Stimulated activated CD8-positive, alpha-beta memory T cell treated with anti-CD3 and anti-CD28 coated beads, Interleukin-12 subunit alpha, Interleukin-12 subunit beta, amount 100 ng/mL, for 4 hours (primary cell): ENCODE results near the gene DYNC2I2.
"Not testable (repeated sequence)": the region's sequence is repeated elsewhere in the genome, so short reads cannot be mapped to it uniquely, and the experiment has no call there.

Source experiments
- DNase-seq: peaks from one replicate; pipeline ENCODE4 v3.0.0-alpha.2; 2020; ENCODE audit warnings: low read depth

The DYNC2I2 gene

DNA sequence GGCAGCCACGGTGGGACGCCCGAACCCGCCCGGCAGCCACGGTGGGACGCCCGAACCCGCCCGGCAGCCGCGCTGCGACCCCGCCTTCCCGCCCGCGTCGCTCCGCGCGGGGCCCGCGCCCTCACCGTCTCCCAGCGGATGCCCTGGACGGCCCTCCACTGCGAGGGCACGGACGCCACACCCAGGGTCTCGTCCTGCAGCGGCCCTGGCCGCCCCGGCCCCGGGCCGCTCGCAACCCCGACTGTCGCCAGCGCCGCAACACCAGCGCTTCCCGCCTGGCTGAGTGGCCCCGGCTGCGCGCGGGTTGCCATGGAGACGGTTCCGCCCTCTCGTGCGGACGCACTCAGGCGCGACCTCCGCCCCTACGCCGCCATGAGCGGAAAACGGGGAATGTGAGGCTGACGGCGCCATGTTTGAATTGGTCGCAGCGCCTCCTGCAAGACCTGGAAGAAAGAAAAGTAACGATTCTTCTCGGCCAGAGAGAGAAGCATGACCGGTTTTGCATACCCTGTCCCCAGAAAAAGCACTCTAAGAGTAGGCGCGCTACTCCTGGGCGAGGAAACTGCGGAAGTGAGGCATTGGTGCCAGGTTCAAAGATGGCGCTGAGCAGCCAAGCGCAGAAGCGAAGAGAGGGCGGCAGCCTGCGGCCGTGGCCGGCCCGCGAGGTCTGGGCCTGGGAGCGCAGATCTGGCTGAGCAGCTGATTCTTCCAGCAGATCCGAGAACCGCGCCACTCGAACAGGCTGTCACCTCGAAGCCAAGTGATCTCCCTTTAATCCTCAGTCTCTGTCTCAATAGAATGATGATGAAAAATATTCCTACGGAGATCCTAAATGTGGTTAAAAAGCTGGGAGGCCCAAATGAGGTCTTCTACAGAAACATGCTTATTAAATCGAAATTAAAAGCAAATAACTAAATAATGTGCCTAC lies at the start of gene DYNC2I2:
DYNC2I2 (minus strand) TSS at position 432 of the 928 bp plus-strand sequence; CDS start at position 311, 121 bp downstream.
- DNase-seq, result peak; percentile 94

GRCh38 chr9:128706045-128706444 lies 49.4 kb upstream of the DYNC2I2 start:
- DNase-seq, result no peak

GRCh38 chr9:128705051-128705965 lies 48.7 kb upstream of the DYNC2I2 start:
- DNase-seq, result no peak

- no peak for DNase-seq
Observed at GRCh38 chr9:128704356-128704670, 47.7 kb upstream of the DYNC2I2 start.

- no peak for DNase-seq
Observed at GRCh38 chr9:128703616-128704355, 47.1 kb upstream of the DYNC2I2 start.

- DNase-seq, result no peak
Observed at GRCh38 chr9:128702949-128703615, 46.4 kb upstream of the DYNC2I2 start.

DNA sequence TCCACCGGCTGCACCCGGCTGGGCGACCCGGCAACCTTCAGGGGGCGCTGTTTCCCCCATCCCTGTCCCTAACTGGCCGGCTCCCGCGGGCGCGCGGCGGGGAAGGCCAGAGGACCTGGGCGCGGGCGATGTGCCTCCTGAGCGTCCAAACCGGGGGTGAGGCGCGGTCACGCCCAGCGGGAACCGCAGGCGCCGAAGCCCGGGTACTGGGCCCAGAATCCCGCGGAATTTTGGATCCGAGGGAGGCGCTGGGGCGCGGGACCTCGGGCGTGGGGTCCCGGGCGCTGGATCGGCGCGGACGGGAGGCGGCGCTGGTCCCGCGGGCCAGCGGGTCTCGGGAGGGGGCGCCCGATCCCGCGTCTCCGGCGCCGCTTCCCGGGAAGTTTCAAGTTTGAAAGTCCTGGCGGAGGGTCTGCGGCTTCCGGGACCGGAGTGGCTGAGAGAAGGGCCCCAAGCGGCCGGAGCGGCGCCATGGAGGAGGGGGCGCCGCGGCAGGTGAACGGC lies 45.9 kb upstream of the DYNC2I2 start, which contains the start of gene PKN3:
PKN3 (plus strand) TSS at position 59 of the 504 bp plus-strand sequence; CDS start at position 472, 413 bp downstream.
- peak; percentile 70 for DNase-seq

DNA sequence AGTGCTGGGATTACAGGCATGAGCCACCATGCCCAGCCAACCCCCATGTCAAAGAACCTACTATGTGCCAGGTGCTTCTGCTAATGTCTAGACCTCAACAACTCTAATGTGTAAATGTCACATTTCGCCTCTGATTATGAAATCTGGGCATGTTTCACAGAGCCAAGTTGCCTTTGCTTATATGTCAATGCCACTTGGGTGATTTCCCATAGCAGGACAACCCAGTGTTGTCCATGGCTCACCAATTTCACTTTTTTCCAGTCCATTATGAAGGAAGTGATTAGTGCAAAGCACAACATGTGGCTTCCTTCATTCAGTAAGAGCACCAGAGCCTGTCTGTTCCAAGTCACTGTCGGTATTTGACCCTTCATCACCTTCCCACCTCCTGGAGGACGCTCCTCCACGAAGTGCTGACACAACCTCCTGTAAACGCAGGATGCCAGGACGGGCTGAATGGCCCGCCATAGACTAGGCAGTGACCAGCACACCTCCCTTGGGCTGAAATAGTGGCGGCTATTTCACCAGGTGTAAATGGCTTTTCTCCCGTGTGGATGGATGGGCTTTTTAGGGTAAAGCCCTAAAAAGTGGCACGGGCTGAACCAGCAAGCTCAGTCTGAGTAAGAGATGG lies 44.7 kb upstream of the DYNC2I2 start:
- DNase-seq, result no peak

- DNase-seq, result not testable (repeated sequence)
Observed at GRCh38 chr9:128699096-128699795, 42.6 kb upstream of the DYNC2I2 start.

DNA sequence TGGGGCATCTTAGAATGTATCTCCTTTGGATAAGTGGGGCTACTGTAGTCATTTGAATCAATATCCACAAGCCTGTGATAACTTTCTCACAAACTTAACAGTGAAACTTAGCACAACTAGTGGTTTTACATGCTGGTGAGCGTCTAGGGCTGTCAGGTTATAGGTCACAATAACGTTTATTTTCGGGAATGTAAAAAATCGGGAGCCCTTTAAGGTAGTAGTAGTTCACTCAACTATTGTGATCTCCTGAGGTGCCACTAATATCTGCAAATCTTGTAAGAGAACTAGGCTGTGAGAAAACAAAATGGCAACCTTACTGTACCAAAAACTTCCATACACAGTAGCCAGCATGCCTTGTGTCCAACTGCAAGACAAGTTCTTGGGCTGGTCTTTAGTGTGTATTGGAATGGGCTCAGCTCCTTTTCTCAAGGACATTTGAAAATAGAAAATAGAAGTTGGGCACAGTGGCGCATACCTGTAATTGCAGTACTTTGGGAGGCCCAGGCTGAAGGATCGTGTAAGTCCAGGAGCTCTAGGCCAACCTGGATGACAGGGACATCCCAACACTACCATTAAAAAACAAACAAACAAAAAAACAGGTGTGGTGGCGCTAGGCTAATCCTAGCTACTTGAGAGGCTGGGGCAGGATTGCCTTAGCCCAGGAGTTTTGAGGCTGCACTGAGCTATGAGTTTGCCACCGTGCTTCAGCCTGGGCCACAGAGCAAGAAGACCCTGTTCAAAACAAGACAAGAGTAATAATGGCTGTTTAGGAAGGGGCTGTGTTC lies 40.5 kb upstream of the DYNC2I2 start:
- DNase-seq, result no peak

GRCh38 chr9:128694344-128694743 lies 37.7 kb upstream of the DYNC2I2 start:
- no peak for DNase-seq

DNA sequence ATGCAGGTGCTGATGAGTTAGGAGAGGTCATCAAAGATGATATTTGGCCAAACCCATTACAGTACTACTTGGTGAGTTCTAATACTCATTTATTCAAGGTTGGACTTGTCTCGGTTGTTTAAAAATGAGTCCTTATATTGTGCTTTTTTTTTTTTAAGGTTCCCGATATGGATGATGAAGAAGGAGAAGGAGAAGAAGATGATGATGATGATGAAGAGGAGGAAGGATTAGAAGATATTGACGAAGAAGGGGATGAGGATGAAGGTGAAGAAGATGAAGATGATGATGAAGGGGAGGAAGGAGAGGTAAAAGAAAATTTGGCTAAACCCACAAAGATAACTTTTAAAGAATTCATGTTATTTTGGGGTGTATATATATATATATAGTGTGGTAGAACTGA lies 37.1 kb upstream of the DYNC2I2 start:
- DNase-seq, result not testable (repeated sequence)

DNA sequence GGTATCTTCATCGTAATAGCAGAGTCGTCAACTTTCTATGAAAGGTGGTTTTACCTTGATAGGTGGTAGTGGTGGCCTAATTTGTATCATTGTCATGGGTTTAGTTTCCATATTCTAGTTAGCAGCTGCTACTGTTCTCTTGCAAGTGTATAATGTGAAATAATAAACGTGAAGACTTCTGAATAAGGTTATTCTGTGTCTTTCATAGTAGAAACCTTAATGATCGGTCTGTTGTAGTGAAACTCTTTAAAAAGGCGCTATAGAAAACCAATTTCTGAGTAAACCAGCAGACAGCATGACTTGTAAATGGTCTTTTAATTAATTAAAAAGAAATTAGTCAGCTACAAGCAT lies 34.0 kb upstream of the DYNC2I2 start:
- no peak for DNase-seq

DNA sequence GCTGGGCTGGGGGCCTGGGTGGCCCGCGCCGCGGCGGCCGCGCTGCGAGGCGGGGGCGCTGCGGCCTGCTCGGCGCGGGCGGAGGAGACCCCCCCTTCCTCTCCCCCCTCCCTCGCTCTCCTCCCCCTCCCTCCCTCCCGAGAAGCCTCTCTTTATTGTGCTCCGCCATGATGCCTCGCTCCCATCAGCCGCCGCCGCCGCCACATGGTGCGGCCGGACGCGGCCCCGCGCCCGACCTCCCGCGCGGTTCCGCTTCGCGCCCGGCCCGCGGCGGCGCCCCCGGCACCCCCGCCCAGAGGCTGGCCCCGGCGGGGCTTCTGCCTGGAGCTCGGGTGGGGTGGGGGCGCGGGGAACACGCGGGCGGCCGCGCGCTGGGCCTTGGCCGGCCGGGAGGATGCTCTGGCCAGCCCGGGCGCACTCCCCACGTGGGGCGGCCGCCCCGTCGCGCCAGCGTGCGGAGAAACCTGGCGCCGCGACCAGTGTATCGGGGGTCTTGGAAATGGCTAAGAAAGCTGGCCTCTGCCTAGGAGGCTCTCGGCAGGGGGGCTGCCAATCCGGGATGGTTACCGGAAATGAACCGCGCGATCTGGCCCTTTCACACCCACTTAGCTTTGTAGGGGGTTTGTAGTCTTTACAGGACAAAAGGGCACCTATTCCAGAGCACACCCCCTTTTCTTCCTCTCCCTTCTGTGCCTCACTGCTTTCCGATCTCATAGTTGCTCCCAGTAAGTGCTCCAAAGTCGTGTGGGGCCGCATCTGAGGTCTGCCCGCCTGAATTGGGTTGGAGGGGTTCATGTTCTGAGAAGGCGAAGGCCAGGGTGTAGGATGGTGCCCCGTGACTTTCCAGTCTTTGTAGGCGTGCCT lies 33.4 kb upstream of the DYNC2I2 start:
- peak; percentile 40 for DNase-seq

DNA sequence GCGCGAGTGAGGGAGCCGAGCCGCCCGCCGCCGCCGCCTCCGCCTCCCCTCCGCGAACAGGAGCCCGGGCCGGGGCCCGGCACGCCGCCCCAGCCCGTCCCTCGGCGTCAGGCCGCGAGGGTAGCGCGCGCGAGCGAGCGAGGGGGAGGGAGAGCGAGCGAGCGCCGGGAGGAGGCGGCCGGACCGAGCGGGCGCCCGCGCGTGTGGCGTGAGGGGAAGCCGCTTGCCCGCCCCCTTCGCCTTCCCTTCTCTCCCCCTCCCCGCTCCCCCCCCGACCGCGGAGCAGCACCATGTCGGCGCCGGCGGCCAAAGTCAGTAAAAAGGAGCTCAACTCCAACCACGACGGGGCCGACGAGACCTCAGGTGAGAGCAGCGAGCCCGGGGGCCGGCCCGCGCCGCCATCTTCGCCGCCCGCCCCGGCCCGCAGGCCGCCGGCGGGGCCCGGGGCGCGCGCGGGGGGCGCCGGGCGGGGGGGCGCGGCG lies 32.7 kb upstream of the DYNC2I2 start:
- no peak for DNase-seq

DNA sequence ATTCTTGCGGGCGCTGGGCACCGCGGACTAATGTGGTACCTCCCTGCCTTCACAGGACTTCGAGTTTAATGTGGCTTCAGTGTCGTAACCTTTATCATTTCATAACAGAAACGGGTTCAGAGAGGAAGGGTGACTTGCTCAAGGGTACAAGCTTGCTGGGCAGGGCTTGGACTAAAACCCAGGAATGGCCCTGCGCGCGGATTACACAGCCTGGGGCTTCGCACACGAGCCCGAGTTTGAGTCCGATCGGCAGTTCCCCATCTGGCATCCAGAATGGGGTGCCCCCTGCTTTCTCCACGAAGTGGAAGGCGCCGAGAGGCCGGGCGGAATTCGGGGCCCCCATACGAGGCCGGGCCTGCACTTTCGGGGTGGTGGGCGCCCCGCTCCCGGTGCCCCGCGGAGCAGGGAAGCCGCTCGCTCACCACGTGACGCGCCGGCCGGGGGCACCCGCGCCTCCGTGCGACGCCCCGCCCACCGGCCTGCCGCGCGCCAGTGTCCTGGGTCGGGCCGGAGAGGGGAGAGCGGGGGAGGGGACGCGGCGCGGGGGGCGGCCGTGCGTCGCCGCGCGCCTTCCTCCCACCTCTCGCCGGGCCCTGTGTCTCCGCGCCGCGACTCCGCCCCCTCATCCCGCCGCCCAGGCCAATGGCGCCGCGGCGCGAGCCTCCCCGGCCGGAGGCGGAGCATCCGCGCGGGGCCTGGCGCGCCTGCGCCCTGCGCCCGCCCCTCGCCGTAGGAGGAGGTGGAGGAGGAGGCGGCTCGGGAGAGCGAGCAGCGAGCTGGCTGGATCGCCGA lies 32.0 kb upstream of the DYNC2I2 start, which contains the start of gene SET:
SET (plus strand) TSS at position 722 of the 792 bp plus-strand sequence. CDS start 361 bp downstream, outside the sequence.
- DNase-seq, result peak; percentile 94

- no peak for DNase-seq
Observed at GRCh38 chr9:128687453-128687852, 30.8 kb upstream of the DYNC2I2 start.
